ENCODE results near the gene ATP1B3.

- TF ChIP-seq, protein P1, sequence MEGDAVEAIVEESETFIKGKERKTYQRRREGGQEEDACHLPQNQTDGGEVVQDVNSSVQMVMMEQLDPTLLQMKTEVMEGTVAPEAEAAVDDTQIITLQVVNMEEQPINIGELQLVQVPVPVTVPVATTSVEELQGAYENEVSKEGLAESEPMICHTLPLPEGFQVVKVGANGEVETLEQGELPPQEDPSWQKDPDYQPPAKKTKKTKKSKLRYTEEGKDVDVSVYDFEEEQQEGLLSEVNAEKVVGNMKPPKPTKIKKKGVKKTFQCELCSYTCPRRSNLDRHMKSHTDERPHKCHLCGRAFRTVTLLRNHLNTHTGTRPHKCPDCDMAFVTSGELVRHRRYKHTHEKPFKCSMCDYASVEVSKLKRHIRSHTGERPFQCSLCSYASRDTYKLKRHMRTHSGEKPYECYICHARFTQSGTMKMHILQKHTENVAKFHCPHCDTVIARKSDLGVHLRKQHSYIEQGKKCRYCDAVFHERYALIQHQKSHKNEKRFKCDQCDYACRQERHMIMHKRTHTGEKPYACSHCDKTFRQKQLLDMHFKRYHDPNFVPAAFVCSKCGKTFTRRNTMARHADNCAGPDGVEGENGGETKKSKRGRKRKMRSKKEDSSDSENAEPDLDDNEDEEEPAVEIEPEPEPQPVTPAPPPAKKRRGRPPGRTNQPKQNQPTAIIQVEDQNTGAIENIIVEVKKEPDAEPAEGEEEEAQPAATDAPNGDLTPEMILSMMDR (IDR thresholded peaks at IDR 0.05 in 2 of 3, conservative IDR thresholded peaks at IDR 0.05 in 1 of 3; ENCODE audit: control insufficient read depth in 2 of 3, extremely low read depth in 1 of 3, insufficient read depth in 1 of 3, low read depth in 3 of 3, low read length in 3 of 3): no peak
- no peak for TF ChIP-seq NR2F1 (conservative IDR thresholded peaks at IDR 0.05)
- no peak for TF ChIP-seq RAD21 (IDR thresholded peaks at IDR 0.05; ENCODE audit: insufficient read depth, low read depth, low read length)
- TF ChIP-seq NFYB (IDR thresholded peaks at IDR 0.05; ENCODE audit: insufficient read depth, low read depth, low read length): no peak
- no peak for TF ChIP-seq CBX5 (IDR thresholded peaks at IDR 0.05; ENCODE audit: low read depth)
- TF ChIP-seq SKIL (IDR thresholded peaks at IDR 0.05; ENCODE audit: low read depth, poor library complexity, severe bottlenecking): no peak
- TF ChIP-seq FOXM1 (IDR thresholded peaks at IDR 0.05; ENCODE audit: low read depth, low read length): no peak
- TF ChIP-seq, protein P2, sequence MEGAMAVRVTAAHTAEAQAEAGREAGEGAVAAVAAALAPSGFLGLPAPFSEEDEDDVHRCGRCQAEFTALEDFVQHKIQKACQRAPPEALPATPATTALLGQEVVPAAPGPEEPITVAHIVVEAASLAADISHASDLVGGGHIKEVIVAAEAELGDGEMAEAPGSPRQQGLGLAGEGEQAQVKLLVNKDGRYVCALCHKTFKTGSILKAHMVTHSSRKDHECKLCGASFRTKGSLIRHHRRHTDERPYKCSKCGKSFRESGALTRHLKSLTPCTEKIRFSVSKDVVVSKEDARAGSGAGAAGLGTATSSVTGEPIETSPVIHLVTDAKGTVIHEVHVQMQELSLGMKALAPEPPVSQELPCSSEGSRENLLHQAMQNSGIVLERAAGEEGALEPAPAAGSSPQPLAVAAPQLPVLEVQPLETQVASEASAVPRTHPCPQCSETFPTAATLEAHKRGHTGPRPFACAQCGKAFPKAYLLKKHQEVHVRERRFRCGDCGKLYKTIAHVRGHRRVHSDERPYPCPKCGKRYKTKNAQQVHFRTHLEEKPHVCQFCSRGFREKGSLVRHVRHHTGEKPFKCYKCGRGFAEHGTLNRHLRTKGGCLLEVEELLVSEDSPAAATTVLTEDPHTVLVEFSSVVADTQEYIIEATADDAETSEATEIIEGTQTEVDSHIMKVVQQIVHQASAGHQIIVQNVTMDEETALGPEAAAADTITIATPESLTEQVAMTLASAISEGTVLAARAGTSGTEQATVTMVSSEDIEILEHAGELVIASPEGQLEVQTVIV (IDR thresholded peaks at IDR 0.05; ENCODE audit: borderline replicate concordance, partially characterized antibody): no peak
- no peak for TF ChIP-seq ETV6 (conservative IDR thresholded peaks at IDR 0.05 in 1 of 2, IDR thresholded peaks at IDR 0.05 in 1 of 2; ENCODE audit: borderline replicate concordance in 1 of 2, low read depth in 1 of 2)
These were observed 69.5 kb downstream of the ATP1B3 start for GRCh38 chr3:141945726-141946485.

Data from GM12878 (cell line).